Pancreas (tissue), 10 donors: ENCODE data around the gene NFATC3. TPM values are rescaled to one million over a fixed set of nuclear protein-coding genes. Genes with fewer than 3 reads are reported as not detected.

Experiments
- ATAC-seq, 4 donors: fragments of 200-7000 bp; cut with Tn5 transposase; one replicate each; pipeline versions ENCODE4 v1.8.0 to v1.9.1; 2020; ENCODE audit warnings: mild to moderate bottlenecking in 4 of 4, moderate library complexity in 4 of 4
- DNase-seq, 6 donors: peaks; one replicate each; pipeline ENCODE4 v3.0.0-alpha.2; 2020
- FAIRE-seq: peaks from 2 replicates; lab custom pipeline; 2012; peaks lifted over from hg19 to GRCh38; lab: Jason Lieb, UNC
- H3K27ac ChIP-seq, 4 donors: fragments of 200-600 bp; sonication (generic); 1 replicate in 3 of 4; 2 replicates in 1 of 4; pipeline versions ENCODE4 v1.5.0 to v1.8.0; 2020
- H3K27me3 ChIP-seq, 4 donors: fragments of 200-600 bp; one replicate each; pipeline ENCODE4 v1.8.0; 2021
- H3K36me3 ChIP-seq, 3 donors: fragments of 200-600 bp; sonication (generic) in 1 of 3; one replicate each; pipeline versions ENCODE4 v1.5.0 to v1.8.0; 2020 to 2021
- H3K4me1 ChIP-seq, 3 donors: fragments of 200-600 bp; one replicate each; pipeline ENCODE4 v1.8.0; 2021
- H3K4me3 ChIP-seq, 4 donors: fragments of 200-600 bp; sonication (generic) in 2 of 4; one replicate each; pipeline versions ENCODE4 v1.5.0 to v1.8.0; 2020 to 2021
- H3K9me3 ChIP-seq, 4 donors: fragments of 200-600 bp; one replicate each; pipeline ENCODE4 v1.8.0; 2021
- WGBS, 2 donors: extraction: QIAGEN DNeasy Blood & Tissue Kit; methylation state at CpG; one replicate each; pipeline ENCODE4 v1.1.7; 2013; 5-methylcytosine and 5-hydroxymethylcytosine counted together
- intact Hi-C, 3 donors: fragments of 100-400 bp; cut with DNase I; formaldehyde crosslinking; loops; one replicate each; pipeline versions ENCODE4 v1.11.1 to v1.14.2; 2022
- polyA plus RNA-seq, 2 donors: library from polyadenylated mRNA; stranded (reverse); fragments of 200-250 nt; gene quantifications; one replicate each; pipeline ENCODE4 v1.2.3, GENCODE V29; 2013
- total RNA-seq, 6 donors: library from RNA; stranded (reverse); fragmentation: NEBNext Ultra II Directional in 4 of 6; extraction: Animal tissue kit (Norgen Biotek cat#: 25700) in 4 of 6; gene quantifications; one replicate each; pipeline versions ENCODE4 v1.2.1 to v1.2.4, GENCODE V29; 2021 to 2023
- TF ChIP-seq, protein P1 (sequence below), 4 donors: fragments of 200-600 bp; sonication (generic) in 3 of 4; IDR thresholded peaks; one replicate each; pipeline versions ENCODE4 v1.5.0 to v1.8.0; 2021; ENCODE audit warnings: antibody characterized with exemption in 4 of 4
- donor health status: healthy with polysubstance abuse.
- donor health status: DM: no; HTN: no; CAD: no; lungs with moderate emphysema.
- donor health status: DM: no; HTN: no; CAD: no.
- donor health status: control.
- donor health status: control.
- donor health status: Bipolar disorder and iron deficiency.
- donor health status: DM: yes; HTN: yes; CAD: no.
- donor health status: DM: no; HTN: no; CAD: no.
- donor health status: DM: no; HTN: no; CAD: no.
- donor health status: DM: yes; HTN: yes; CAD: no.

Gene NFATC3
- total and polyA plus RNA-seq, 8 donors, result 3.8 to 19.3 (median 12.5) TPM

DNA sequence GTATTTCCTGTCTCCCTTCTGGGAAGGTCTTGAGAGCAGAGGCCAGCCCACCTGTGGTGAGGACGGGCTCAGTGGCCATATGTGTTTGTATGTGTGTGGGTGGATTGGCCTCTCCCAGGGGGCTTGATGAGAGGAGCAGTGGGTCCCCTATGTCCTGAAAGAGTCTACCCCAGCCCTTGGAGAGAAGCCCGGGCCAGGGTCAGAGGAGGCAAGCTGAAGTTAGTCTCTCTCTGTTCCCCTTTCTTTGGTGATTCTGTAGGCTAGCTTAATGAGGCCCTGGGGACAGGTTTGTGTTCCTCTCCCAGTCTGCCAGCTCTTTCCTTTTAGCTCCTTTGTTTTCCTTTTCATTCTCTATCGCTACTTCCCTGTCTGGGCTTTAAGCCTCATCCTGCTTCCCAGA lies 23.8 kb upstream of the NFATC3 start:
- FAIRE-seq (no peak), DNase-seq (peak in 1 of 6 donors; percentile 18), ATAC-seq (no peak)
- WGBS, 2 donors, result 87 to 92% methylated on average over 3 of the region's 3 CpGs
- H3K4me1 ChIP-seq, result no peaks in the 10 kb centered on the region
- H3K9me3 ChIP-seq, result no peaks in the 10 kb centered on the region
- intact Hi-C loops, result no loop called here
- H3K36me3 ChIP-seq, result no peaks in the 10 kb centered on the region
- no peak overlapping the region for H3K27ac ChIP-seq
- no peak overlapping the region for H3K4me3 ChIP-seq
- H3K27me3 ChIP-seq, result no peaks in the 10 kb centered on the region
- TF ChIP-seq, protein P1, sequence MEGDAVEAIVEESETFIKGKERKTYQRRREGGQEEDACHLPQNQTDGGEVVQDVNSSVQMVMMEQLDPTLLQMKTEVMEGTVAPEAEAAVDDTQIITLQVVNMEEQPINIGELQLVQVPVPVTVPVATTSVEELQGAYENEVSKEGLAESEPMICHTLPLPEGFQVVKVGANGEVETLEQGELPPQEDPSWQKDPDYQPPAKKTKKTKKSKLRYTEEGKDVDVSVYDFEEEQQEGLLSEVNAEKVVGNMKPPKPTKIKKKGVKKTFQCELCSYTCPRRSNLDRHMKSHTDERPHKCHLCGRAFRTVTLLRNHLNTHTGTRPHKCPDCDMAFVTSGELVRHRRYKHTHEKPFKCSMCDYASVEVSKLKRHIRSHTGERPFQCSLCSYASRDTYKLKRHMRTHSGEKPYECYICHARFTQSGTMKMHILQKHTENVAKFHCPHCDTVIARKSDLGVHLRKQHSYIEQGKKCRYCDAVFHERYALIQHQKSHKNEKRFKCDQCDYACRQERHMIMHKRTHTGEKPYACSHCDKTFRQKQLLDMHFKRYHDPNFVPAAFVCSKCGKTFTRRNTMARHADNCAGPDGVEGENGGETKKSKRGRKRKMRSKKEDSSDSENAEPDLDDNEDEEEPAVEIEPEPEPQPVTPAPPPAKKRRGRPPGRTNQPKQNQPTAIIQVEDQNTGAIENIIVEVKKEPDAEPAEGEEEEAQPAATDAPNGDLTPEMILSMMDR (IDR thresholded peaks at IDR 0.05), result no peak

DNA sequence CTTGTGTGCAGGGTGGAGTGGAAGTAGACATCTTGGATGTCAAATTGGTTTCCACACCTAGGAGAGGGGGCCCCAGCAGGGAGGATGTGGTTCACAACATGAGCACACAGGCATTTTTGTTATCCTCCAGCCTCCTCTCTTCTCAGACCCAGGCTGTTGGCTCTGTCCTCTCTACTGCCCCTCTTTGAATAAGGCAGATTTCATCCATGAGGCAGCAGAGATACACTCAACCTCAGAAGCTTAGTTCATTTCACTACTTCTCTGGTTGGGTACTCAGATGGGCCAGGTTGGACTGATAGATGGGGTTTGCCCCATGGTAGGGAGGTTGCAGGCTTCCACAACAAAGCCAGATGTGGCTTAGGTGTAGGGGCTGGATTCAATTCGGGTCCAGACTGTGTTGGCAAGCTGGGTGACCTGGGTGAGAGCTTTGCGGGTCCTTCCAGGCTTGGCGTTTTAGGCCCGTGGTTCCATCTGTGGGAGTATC lies 22.2 kb upstream of the NFATC3 start:
- no peak for FAIRE-seq
- no peaks in the 10 kb centered on the region for H3K9me3 ChIP-seq
- no peaks in the 10 kb centered on the region for H3K4me1 ChIP-seq
- H3K27ac ChIP-seq, result no peak overlapping the region
- H3K4me3 ChIP-seq, result no peak overlapping the region
- H3K27me3 ChIP-seq, result no peaks in the 10 kb centered on the region
- no peaks in the 10 kb centered on the region for H3K36me3 ChIP-seq
- WGBS, 2 donors, result 89 to 93% methylated on average over 4 of the region's 4 CpGs
- no peak for ATAC-seq
- peak in 1 of 6 donors; percentile 6 for DNase-seq
- TF ChIP-seq, protein P1 (IDR thresholded peaks at IDR 0.05), result no peak
- intact Hi-C loops, result no loop called here

DNA sequence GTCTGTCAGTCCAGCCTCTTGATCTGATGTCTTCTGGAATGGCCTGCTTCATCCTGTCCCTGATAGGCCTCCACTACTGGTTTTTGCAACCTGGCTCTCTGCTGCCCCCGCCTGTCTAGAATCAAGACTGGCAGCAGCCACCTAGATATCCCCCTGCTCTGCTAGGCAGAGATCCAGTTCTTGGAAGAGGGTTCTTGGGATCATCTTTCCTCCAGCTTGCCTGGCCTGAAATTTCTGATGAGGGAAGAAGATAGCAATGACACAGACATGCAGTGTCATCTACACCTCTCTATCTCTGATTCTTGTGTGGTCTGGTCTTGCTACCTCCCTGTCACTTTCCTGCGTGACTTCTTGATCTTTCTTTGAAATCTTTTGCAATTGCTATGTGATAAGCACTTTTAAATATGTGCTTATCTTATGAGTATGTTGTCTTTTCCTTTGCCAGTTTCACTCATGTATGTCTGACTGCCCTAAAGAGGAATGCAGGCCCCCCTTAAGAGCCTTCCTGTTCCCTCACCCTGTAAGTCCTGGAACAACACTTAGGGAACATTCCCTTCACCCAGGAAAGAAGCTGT lies 20.3 kb upstream of the NFATC3 start:
- intact Hi-C loops, result no loop called here
- FAIRE-seq, result no peak
- Histone ChIP-seq H3K4me1 (peaks cover 0 to 5% (median 0%) of the 10 kb centered on the region in 3 donors), H3K27ac (no peak overlapping the region), H3K27me3 (no peaks in the 10 kb centered on the region), H3K4me3 (no peak overlapping the region), H3K9me3 (no peaks in the 10 kb centered on the region), H3K36me3 (no peaks in the 10 kb centered on the region)
- WGBS, 2 donors, result 45 to 48% methylated on average over 2 of the region's 2 CpGs
- TF ChIP-seq, protein P1 (IDR thresholded peaks at IDR 0.05), result peak; percentile 60 to 68 (median 65)
- peak; percentile 40 to 78 (median 64) for DNase-seq
- peak; percentile 41 to 87 (median 86) for ATAC-seq

DNA sequence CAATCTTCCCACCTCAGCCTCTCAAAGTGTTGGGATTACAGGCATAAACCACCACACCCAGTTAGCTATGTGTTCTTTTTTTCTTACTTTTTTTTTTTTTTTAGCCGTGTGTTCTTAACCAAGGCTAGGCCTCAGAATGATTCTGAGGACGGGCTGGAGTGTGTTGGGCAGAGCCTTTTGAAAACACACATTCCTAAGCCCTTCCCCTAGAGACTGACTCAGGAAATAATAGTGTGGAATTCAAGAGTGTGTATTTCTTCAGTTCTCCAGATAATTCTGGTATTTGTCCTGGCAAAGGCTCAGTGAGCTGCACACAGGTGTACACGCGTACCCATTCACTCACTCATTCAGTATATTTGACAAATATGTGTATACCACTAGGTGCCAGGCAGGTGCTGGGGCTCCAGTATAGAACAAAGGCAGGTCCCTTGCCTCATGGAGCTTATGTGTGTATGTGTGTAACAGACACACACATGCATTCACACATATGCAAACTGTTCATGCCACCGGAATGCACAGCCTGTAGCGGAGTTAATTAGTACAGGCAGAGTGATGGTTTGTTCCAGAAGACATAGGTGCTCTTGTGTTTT lies 19.4 kb upstream of the NFATC3 start:
- no peaks in the 10 kb centered on the region for H3K27me3 ChIP-seq
- no peak overlapping the region for H3K4me3 ChIP-seq
- no peak overlapping the region for H3K27ac ChIP-seq
- FAIRE-seq, result no peak
- TF ChIP-seq, protein P1 (IDR thresholded peaks at IDR 0.05), result no peak
- intact Hi-C loops, result no loop called here
- H3K9me3 ChIP-seq, result no peaks in the 10 kb centered on the region
- 66 to 75% methylated on average over 6 of the region's 6 CpGs for WGBS, 2 donors
- H3K4me1 ChIP-seq, result peaks cover 0 to 6% (median 0%) of the 10 kb centered on the region in 3 donors
- DNase-seq, result no peak
- no peaks in the 10 kb centered on the region for H3K36me3 ChIP-seq
- peak in 1 of 4 donors; percentile 9 for ATAC-seq

DNA sequence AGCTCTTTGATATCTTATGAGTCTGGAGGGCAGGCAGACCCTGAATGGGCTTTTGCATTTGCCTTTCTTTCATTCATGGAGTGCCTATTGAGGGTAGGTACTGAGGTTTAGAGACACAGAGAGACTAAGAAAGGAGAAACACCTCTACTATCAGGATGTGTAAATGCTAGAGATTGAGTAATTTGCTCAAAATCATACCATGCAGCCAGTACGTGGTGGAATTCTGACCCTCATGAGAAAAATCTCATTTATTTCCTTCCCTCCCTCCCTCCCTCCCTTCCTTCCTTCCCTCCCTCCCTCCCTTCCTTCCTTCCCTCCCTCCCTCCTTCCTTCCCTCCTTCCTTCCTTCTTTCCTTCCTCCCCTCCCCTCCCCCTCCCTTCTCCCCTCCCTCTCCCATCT lies 18.4 kb upstream of the NFATC3 start:
- TF ChIP-seq, protein P1 (IDR thresholded peaks at IDR 0.05), result no peak
- 68 to 72% methylated on average over 1 of the region's 1 CpG for WGBS, 2 donors
- no peaks in the 10 kb centered on the region for H3K36me3 ChIP-seq
- H3K4me1 ChIP-seq, result peaks cover 0 to 6% (median 0%) of the 10 kb centered on the region in 3 donors
- intact Hi-C loops, result no loop called here
- ATAC-seq (no peak), DNase-seq (no peak), FAIRE-seq (no peak)
- no peak overlapping the region for H3K27ac ChIP-seq
- no peak overlapping the region for H3K4me3 ChIP-seq
- H3K27me3 ChIP-seq, result no peaks in the 10 kb centered on the region
- H3K9me3 ChIP-seq, result no peaks in the 10 kb centered on the region
